WTC11 (cell line): ENCODE results near the gene NME2. TPM values are rescaled to one million over a fixed set of nuclear protein-coding genes. Genes with fewer than 3 reads are reported as not detected.

Source experiments
- ATAC-seq: fragments of 200-7000 bp; cut with Tn5 transposase; 2 replicates; pipeline ENCODE4 v1.10.0; 2021; ENCODE audit warnings: mild to moderate bottlenecking, moderate library complexity
- CTCF ChIA-PET: fragments of 300-600 bp; sonication (Branson Sonifier 250); formaldehyde crosslinking; loops from one replicate; lab custom pipeline; 2021; ENCODE audit warnings: antibody characterized with exemption; lab: Charles Lee
- POLR2A ChIA-PET: fragments of 350-600 bp; sonication (Branson Sonifier 250); formaldehyde crosslinking; loops from one replicate; lab custom pipeline; 2021; ENCODE audit warnings: antibody characterized with exemption; lab: Charles Lee
- DNase-seq: peaks from one replicate; pipeline ENCODE4 v3.0.0; 2021; ENCODE audit warnings: low spot score
- H3K27ac Mint-ChIP-seq: 2 replicates; pipeline ENCODE4 v1.8.0; 2021; ENCODE audit warnings: mixed read lengths
- H3K27me3 Mint-ChIP-seq: 2 replicates; pipeline ENCODE4 v1.8.0; 2021; ENCODE audit warnings: low read depth, mild to moderate bottlenecking, moderate library complexity, mixed read lengths
- H3K36me3 Mint-ChIP-seq: 2 replicates; pipeline ENCODE4 v1.8.0; 2021; ENCODE audit warnings: mixed read lengths
- H3K4me1 Mint-ChIP-seq: 2 replicates; pipeline ENCODE4 v1.8.0; 2022; ENCODE audit warnings: mixed read lengths
- H3K4me3 Mint-ChIP-seq: 2 replicates; pipeline ENCODE4 v1.8.0; 2021; ENCODE audit warnings: mild to moderate bottlenecking, moderate library complexity, mixed read lengths
- H3K9me3 Mint-ChIP-seq: 2 replicates; pipeline ENCODE4 v1.8.0; 2021; ENCODE audit warnings: mixed read lengths
- ARID4B ChIP-seq: sonication (generic); formaldehyde crosslinking; IDR thresholded peaks from 2 replicates; pipeline ENCODE4 v1.8.0; 2023; ENCODE audit warnings: missing genetic modification reagents, mild to moderate bottlenecking, borderline replicate concordance
- ATF1 ChIP-seq: sonication (generic); formaldehyde crosslinking; IDR thresholded peaks from 2 replicates; pipeline ENCODE4 v1.8.1; 2023; ENCODE audit warnings: mild to moderate bottlenecking, moderate library complexity, missing genetic modification reagents
- ATF3 ChIP-seq: sonication (generic); formaldehyde crosslinking; conservative IDR thresholded peaks from 2 replicates; pipeline ENCODE4 v1.8.1; 2022; ENCODE audit warnings: mild to moderate bottlenecking, missing genetic modification reagents
- CBFB ChIP-seq: sonication (generic); formaldehyde crosslinking; IDR thresholded peaks from 2 replicates; pipeline ENCODE4 v1.8.1; 2022; ENCODE audit warnings: mild to moderate bottlenecking, low read depth, missing genetic modification reagents
- ETV6 ChIP-seq: sonication (generic); formaldehyde crosslinking; IDR thresholded peaks from 2 replicates; pipeline ENCODE4 v1.8.1; 2022; ENCODE audit warnings: mild to moderate bottlenecking, missing genetic modification reagents
- FOXJ3 ChIP-seq: sonication (generic); formaldehyde crosslinking; IDR thresholded peaks from 2 replicates; pipeline ENCODE4 v1.9.0; 2021; ENCODE audit warnings: missing genetic modification reagents, mild to moderate bottlenecking, borderline replicate concordance
- MAX ChIP-seq: sonication (generic); formaldehyde crosslinking; IDR thresholded peaks from 2 replicates; pipeline ENCODE4 v1.8.0; 2022; ENCODE audit warnings: mild to moderate bottlenecking, missing genetic modification reagents
- MXD4 ChIP-seq: fragments of 250-450 bp; sonication (Bioruptor Pico); IDR thresholded peaks from 2 replicates; pipeline ENCODE4 v1.8.0; 2021; ENCODE audit warnings: mild to moderate bottlenecking, moderate library complexity, borderline replicate concordance
- NFE2L1 ChIP-seq: sonication (generic); formaldehyde crosslinking; IDR thresholded peaks from 2 replicates; pipeline ENCODE4 v1.8.1; 2023; ENCODE audit warnings: missing genetic modification reagents
- SMAD3 ChIP-seq: sonication (generic); formaldehyde crosslinking; IDR thresholded peaks from 2 replicates; pipeline ENCODE4 v1.8.0; 2022; ENCODE audit warnings: missing genetic modification reagents, mild to moderate bottlenecking, borderline replicate concordance
- ZMAT4 ChIP-seq: fragments of 250-450 bp; sonication (Bioruptor Pico); IDR thresholded peaks from 2 replicates; pipeline ENCODE4 v1.9.0; 2021; ENCODE audit warnings: mild to moderate bottlenecking
- ZNF416 ChIP-seq: fragments of 250-450 bp; sonication (Bioruptor Pico); IDR thresholded peaks from 2 replicates; pipeline ENCODE4 v1.9.0; 2021; ENCODE audit warnings: mild to moderate bottlenecking, inconsistent platforms
- ZNF423 ChIP-seq: fragments of 250-450 bp; sonication (Bioruptor Pico); IDR thresholded peaks from 2 replicates; pipeline ENCODE4 v2.1.2; 2022; ENCODE audit warnings: mild to moderate bottlenecking, moderate library complexity
- total RNA-seq: library from RNA; stranded (reverse); gene quantifications from 3 replicates; pipeline ENCODE4 v1.2.3, GENCODE V29; 2021
- TF ChIP-seq, protein P1 (sequence below): sonication (generic); formaldehyde crosslinking; IDR thresholded peaks from 2 replicates; pipeline ENCODE4 v1.8.0; 2022; ENCODE audit warnings: mild to moderate bottlenecking, missing genetic modification reagents
- TF ChIP-seq, protein P2 (sequence below): fragments of 250-450 bp; sonication (Bioruptor Pico); IDR thresholded peaks from 2 replicates; pipeline ENCODE4 v1.9.0; 2021; ENCODE audit warnings: moderate library complexity, mild to moderate bottlenecking, inconsistent platforms, borderline replicate concordance
- TF ChIP-seq, protein P3 (sequence below): sonication (generic); formaldehyde crosslinking; conservative IDR thresholded peaks from 2 replicates; pipeline ENCODE4 v1.8.1; 2023; ENCODE audit warnings: mild to moderate bottlenecking, low read depth, missing genetic modification reagents, moderate library complexity
- TF ChIP-seq, protein P4 (sequence below): sonication (generic); formaldehyde crosslinking; IDR thresholded peaks from 2 replicates; pipeline ENCODE4 v1.8.0; 2022; ENCODE audit warnings: mild to moderate bottlenecking, missing genetic modification reagents

The NME2 gene
- total RNA-seq, 1 experiment from 2014 or later = 746 TPM

DNA sequence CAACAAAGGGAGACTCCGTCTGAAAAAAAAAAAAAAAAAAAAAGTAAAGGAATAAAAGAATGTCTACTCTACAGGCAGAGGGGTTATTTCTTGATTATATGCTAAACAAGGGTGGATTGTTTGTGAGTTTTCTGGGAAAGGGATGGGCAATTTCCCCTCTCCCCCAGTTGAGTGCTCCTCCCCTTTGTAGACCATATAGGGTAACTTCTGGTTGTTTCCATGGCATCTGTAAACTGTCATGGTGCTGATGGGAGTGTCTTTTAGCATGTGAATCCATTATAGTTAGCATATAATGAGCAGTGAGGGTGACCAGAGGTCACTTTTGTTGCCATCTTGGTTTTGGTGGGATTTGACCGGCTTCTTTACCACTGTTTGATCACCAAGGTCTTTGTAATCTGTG lies 17.0 kb upstream of the NME2 start (continued):
- no peak for TF ChIP-seq ARID4B (CRISPR knock-in tag)
- no peak for TF ChIP-seq ETV6 (CRISPR knock-in tag)
- TF ChIP-seq, protein P1, sequence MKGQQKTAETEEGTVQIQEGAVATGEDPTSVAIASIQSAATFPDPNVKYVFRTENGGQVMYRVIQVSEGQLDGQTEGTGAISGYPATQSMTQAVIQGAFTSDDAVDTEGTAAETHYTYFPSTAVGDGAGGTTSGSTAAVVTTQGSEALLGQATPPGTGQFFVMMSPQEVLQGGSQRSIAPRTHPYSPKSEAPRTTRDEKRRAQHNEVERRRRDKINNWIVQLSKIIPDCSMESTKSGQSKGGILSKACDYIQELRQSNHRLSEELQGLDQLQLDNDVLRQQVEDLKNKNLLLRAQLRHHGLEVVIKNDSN (CRISPR knock-in tag) = no peak
- TF ChIP-seq MAX (CRISPR knock-in tag) = no peak
- no peak for TF ChIP-seq ZMAT4
- TF ChIP-seq ZNF423 (CRISPR knock-in tag) = no peak
- no peak for TF ChIP-seq NFE2L1 (CRISPR knock-in tag)

GRCh38 chr17:51150932-51151331 lies 15.3 kb upstream of the NME2 start:
- ATAC-seq = no peak
- Mint-ChIP-seq H3K27me3 (no peaks in the 10 kb centered on the region; the same call in 1 of the 2 replicates), H3K27ac (no peak overlapping the region; the same call in 1 of the 2 replicates), H3K4me1 (no peaks in the 10 kb centered on the region), H3K36me3 (peaks cover 6% of the 10 kb centered on the region), H3K9me3 (0 out of 2 replicates have a peak, but pooled peaks cover 3% of the 10 kb centered on the region), H3K4me3 (no peak overlapping the region)
- no peak for DNase-seq
- POLR2A ChIA-PET = no interaction called here
- TF ChIP-seq ATF3 (no peak), ATF1 (CRISPR knock-in tag) (no peak), MXD4 (no peak), ZNF416 (no peak), SMAD3 (CRISPR knock-in tag) (no peak), CBFB (CRISPR knock-in tag) (no peak), FOXJ3 (no peak)
- TF ChIP-seq, protein P2, sequence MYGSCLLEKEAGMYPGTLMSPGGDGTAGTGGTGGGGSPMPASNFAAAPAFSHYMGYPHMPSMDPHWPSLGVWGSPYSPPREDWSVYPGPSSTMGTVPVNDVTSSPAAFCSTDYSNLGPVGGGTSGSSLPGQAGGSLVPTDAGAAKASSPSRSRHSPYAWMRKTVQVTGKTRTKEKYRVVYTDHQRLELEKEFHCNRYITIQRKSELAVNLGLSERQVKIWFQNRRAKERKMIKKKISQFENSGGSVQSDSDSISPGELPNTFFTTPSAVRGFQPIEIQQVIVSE (CRISPR knock-in tag) = no peak
- TF ChIP-seq, protein P3, sequence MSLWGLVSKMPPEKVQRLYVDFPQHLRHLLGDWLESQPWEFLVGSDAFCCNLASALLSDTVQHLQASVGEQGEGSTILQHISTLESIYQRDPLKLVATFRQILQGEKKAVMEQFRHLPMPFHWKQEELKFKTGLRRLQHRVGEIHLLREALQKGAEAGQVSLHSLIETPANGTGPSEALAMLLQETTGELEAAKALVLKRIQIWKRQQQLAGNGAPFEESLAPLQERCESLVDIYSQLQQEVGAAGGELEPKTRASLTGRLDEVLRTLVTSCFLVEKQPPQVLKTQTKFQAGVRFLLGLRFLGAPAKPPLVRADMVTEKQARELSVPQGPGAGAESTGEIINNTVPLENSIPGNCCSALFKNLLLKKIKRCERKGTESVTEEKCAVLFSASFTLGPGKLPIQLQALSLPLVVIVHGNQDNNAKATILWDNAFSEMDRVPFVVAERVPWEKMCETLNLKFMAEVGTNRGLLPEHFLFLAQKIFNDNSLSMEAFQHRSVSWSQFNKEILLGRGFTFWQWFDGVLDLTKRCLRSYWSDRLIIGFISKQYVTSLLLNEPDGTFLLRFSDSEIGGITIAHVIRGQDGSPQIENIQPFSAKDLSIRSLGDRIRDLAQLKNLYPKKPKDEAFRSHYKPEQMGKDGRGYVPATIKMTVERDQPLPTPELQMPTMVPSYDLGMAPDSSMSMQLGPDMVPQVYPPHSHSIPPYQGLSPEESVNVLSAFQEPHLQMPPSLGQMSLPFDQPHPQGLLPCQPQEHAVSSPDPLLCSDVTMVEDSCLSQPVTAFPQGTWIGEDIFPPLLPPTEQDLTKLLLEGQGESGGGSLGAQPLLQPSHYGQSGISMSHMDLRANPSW (CRISPR knock-in tag) = no peak
- TF ChIP-seq, protein P4, sequence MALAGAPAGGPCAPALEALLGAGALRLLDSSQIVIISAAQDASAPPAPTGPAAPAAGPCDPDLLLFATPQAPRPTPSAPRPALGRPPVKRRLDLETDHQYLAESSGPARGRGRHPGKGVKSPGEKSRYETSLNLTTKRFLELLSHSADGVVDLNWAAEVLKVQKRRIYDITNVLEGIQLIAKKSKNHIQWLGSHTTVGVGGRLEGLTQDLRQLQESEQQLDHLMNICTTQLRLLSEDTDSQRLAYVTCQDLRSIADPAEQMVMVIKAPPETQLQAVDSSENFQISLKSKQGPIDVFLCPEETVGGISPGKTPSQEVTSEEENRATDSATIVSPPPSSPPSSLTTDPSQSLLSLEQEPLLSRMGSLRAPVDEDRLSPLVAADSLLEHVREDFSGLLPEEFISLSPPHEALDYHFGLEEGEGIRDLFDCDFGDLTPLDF = no peak
- CTCF ChIA-PET = no interaction called here
